GM18511 (cell line): Measurements from ENCODE around the gene CRTC3.

Source experiments
- ATAC-seq: cut with Tn5 transposase; IDR thresholded peaks from one replicate; pipeline ENCODE4 v1.9.1; 2021; ENCODE audit warnings: mild to moderate bottlenecking, moderate library complexity; ENCODE audit not compliant: unreplicated experiment

Gene CRTC3

DNA sequence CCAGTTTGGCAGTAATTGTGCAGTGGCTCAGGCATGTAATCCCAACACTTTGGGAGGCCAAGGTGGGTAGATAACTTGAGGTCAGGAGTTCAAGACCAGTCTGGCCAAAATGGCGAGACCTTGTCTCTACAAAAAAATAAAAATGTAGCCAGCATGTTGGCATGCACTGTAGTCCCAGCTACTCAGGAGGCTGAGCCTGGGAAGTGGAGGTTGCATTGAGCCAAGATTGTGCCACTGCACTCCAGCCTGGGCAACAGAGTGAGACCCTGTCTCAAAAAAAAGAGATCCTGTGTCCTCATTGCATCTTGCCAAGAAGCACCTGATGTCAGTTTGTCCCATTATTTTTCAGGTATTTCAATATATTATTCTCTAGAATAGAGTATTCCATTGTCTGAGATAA is 61.8 kb downstream of the CRTC3 start:
- ATAC-seq = no peak

- no peak for ATAC-seq
Measured at GRCh38 chr15:90592131-90592881, 62.6 kb downstream of the CRTC3 start.

DNA sequence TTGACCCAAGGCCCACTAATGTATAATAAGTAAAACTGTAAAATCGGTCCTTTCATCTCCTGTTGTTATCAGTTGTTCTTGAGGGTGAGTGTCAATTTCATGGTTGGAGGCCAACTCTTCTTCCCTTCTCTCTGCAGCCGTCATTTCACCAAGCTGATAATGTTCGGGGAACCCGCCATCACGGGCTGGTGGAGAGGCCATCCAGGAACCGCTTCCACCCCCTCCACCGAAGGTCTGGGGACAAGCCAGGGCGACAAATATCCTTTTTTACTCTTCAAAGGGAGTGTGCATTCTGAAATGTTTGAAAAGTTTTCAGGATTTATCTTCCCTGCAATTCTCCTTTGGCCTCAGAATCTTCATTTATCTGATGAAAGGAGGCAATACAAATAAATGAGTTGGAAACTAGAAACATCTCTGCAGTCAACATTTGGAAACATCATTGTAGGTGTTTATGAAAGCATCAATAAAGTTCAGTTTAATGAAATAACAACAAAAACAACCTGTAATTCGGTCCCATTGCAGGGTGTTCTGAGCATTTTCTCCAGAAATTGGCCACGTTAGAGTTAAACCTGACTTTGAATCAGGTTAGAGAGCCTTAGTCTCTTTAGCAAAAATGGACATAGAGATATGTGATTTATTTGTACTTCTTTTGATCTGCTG is 63.9 kb downstream of the CRTC3 start:
- ATAC-seq = no peak

DNA sequence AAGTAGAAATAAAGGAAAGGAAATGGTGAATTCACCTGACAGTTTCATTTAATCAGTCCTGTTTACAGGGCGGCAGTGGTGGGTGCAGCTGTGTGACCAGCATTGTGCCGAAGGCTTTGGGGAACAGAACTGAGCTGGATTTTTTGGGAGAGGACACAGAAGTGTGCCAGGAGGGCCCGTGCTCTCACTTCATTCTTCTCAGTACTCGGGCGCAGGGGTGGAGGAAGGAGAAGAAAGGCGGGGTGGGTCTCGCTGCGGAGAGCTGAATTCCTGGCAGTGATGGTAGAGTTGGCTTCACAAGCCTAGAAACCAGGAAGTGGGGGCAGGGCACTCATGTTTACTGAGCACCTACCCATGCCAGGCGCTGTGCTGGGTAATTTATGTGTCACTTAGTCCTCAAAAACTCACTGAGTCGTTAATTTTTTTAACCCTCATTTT is 64.6 kb downstream of the CRTC3 start:
- peak; percentile 44 for ATAC-seq

DNA sequence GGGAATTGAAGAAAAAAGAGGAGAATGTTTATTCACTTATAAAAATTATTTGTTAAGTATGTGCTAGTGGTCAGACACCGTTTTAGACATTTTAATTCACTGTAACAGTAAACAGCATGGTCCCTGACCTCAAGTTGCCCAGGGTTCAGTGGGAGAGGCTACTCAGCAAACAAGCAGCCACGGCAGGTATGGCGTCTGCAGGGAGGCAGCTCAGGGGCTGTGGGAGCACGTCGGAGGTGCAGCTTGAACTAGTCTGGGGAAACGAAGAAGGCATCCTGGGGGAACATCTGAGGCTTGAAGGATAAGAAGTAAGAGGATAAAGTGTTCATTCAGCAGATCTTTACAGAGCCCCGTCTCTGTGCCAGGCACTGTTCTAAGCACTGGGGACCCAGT is 66.0 kb downstream of the CRTC3 start:
- ATAC-seq = peak; percentile 32

DNA sequence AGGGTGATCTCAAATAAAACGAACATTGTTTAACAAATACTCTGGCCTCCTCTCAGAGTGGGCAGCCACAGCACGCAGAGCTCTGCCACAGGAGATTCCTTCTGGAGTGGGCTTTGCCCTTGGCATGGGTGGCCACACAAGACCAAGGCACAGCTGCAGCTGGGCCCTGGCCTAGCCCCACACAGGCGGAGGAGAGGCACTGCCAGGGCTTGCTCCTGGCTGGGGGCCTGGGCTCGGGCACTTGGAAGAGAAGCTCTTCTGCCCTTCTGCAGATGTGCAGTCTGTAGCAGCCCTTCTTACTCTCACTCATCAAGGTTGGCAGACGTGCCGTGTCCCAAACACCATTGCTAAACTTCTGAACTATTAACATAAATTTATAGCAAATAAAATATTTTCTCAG is 67.2 kb downstream of the CRTC3 start:
- ATAC-seq = no peak

DNA sequence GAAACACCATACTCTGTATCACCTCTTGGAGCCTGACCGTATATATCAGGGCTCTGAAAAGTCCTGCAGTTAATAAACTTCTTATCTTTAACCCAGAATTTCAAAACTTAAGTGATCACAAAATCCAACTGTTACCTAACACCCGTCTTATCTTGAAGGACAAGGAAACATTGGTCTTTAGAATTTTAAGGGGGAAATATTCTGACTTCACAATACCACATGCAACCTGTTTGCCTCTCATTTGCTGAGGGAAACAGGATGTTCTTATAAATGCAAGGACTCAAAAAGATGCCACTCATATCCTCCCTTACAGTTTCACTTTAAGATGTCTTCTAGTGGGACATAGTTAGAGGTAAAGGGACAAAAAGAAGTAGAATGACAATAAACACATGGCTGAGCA is 67.9 kb downstream of the CRTC3 start:
- ATAC-seq = peak; percentile 39

DNA sequence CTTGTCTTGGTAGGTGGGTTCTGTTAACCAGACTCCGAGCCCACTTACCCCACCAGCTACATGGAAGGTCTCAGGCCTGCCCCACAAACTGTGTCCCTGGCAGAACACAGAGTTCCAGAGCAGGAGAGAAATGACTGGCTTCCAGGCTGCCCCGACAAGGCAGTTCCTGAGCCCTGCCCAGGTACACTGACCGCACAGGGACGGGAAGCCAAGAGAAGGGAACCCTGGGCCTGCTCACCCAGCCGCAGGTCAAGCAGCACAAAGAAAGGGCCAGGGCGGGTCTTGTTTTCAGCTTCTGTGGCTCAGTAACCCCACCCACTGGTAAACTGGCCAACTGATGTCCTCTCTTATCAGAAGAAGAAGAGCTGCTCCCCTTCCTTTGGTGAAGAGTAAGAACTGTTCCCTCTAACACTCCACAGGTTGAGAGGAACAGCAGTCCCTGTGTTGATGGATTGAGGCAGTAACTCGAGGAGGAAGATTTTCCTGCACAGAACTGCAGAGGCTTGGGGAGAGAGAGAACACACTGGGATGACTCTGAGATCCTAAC is 68.4 kb downstream of the CRTC3 start:
- ATAC-seq = peak; percentile 56

GRCh38 chr15:90598679-90599078 is 69.0 kb downstream of the CRTC3 start:
- no peak for ATAC-seq

DNA sequence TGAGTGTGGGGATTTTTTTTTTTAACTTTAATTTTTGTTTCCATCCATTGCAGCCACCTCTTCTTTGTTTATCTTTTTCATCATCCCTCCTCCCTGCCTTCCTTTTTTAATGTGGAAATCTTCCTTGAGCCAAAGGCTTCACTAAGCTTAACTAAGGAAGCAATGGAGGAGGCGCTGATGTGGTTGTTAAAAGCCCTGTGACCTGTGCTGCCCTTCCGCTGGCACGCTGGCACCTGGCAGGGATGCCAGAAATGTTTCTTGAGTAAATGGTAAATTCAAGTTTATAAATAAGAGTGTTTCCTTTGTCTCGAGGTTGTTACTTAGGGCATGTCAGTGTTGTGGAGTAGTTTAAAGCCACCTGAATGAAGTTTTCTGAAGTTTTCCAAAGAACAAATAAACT is 69.4 kb downstream of the CRTC3 start:
- no peak for ATAC-seq

- no peak for ATAC-seq
Measured at GRCh38 chr15:90599644-90600043, 69.9 kb downstream of the CRTC3 start.

GRCh38 chr15:90600954-90601353 is 71.2 kb downstream of the CRTC3 start:
- no peak for ATAC-seq

- no peak for ATAC-seq
Measured at GRCh38 chr15:90603893-90604292, 74.2 kb downstream of the CRTC3 start.

GRCh38 chr15:90606641-90607040 is 76.9 kb downstream of the CRTC3 start:
- ATAC-seq = no peak

DNA sequence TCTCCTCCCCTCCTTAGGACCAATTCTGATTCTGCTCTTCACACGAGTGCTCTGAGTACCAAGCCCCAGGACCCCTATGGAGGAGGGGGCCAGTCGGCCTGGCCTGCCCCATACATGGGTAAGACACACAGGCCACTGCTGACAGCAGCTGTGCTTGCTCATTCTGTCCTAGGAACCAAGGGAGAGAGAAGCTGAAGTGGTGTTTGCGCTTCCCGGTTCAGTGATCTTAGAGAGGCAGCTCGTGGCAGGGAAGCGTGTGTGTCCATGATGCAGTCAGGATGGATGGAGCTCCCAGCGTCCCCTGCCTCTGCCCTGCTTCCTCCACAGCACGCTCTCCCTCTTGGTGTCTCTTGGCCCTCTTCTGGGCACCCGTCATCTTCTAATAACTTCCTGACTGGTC is 77.6 kb downstream of the CRTC3 start:
- ATAC-seq = no peak

DNA sequence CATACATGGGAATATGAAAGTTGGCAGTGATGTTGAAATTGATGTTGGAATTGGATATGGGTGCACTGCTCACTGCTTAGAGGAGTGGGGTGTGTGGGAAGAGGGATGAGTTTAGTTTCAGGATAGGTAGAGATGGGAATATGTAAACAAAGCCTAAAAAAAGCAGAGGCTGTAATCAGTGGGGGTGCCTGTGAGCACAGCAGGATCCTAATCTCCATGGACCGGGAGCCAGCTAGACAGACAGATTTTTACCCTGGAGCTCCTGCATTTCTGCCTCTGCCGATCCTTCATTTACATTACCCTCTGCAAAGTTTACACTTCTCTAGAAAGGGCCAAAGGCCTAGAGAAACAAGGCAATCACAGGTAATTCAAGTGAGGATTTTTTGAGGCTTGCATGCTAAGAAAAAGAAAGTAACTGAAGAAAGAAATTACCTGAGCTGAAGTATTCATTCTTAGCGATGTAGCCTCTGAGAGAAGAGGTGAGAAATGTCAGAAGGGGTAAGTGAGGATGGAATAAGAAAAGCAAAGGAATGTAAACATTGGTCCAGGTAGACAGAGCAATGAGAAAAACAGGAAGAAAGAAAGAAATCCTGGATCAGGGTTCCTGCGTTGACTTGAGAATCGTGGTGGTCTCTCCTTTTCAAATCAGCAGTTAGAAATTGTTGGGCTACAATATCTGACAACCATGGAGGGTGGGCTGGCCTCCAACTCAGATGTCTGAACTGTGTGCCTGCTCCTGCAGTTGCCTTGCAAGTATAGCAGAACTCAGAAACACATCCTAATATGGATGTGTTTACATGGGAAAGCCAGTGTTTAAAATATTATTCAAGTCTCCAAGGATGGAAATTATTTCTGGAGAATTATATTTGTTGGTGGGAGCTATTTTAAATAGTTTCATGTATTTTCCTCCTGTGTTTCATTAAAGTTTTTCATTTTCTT is 79.8 kb downstream of the CRTC3 start:
- ATAC-seq = no peak

DNA sequence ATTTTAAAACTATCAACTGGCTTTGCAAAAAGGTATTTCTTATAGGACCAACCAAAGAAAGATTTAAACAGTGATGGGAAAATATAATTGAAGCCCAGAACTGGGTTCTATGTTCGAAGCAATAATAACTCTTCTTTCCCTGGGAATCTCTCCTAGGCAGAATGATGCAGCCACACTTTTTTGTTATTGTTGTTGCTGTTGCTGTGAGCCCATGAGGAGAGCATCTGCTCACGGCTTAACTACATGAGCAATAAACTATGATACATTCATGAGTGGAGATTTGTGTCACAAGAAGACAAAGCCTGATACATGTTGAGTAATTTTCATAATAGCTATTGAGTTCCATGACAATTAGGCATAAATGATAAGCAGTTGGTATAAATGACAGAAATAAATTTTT is 80.5 kb downstream of the CRTC3 start:
- ATAC-seq = no peak

DNA sequence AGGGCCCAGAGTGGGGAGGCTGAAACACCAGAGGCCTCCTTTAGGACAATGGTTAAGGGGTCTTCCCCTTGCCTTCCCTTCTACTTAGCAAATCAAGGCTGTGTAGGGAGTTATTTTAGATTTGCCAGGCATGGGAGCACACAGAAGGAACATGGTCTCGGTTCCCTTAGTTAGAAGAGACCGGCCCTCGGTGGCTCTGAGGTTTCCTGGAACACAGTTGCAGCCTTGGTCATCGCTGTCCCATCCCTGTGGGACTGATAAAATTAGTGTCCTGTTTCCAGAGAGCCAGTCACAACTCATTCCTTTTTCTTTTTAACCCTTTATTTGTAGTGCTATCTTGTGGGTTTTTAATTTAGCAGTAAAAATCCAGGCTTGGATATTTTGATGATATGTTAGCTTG is 81.4 kb downstream of the CRTC3 start:
- no peak for ATAC-seq

DNA sequence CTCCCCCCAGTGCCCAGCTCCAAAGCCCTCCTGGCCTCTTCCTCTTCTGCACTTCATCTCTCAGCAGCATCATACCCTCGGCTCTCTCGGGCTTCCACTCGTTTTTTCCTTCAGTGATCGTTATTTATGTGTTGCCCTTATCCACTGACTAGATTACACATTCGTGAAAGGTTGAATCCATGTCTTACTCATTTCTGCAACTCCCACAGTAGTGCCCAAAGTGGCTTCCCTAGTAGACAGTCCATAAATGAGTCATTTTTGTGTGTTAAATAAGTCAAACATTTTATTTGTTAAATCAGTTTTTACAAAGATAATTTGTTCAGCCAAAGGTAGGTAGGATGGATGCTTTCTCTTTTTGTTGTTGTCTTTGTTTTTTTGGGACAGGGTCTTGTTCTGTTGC is 87.4 kb downstream of the CRTC3 start:
- ATAC-seq = no peak

DNA sequence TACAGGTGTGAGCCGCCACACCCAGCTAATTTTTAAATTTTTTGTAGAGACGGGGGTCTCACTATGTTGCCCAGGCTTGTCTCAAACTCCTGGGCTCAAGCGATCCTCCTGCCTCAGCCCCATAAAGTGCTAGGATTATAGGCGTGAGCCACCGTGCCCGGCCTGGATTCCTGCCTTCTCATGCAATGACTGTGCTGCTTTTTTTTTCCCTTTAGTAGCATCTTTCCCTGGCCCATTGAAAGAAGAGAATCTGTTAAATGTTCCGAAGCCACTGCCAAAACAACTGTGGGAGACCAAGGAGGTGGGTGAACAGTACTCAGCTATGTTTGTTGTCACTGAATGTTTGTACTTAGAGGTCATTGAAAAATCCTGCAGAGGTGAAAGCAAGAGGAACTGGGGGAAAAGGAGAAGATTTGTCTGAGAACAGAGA is 88.0 kb downstream of the CRTC3 start:
- no peak for ATAC-seq
